Measurements from ENCODE around the gene RIC3. TPM values are rescaled to one million over a fixed set of nuclear protein-coding genes. Genes with fewer than 3 reads are reported as not detected.

Gene RIC3
- polyA plus RNA-seq, 1 donor from 2014 or later: 5.5 TPM

DNA sequence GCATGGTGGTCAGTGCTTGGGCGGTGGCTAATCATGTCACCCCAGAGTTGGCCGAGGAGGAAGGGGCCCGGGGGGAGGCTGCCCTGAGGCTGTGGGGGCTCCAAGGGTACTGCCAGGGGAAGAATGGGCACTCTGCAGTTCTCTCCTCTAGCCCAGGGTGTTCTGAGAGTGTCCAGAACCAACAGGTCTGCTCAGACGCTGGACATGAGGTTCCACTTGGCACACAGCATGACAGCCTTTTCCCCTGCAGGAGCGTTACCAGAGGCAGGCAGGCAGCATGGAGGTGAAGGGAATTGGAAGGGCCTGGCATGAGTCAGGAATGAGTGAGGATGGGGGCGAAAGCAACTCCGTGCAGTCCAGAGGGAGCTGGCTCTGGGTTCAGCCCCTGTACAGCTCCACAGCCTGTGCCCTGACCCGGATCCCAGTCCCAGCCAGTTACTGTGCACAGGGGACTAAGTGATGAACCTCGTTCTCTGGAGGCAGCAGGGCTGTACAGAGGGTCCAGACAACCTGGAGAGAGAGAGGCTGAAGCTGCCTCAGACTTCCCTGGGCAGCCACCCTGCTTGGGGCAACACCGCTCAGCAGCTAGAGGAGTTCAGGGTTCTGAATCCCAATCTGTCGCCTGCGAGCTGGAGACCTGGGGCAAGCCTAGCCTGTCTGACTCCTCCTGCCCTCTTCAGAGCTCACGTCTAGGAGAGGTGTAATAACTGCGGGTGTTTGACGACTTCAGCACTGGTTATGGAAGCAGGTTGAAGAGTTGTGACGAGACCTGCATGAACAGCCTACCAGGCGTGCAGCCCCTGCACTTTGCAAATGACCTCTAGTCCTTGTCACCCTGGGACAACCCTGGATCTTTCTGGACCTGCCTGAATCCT, 102.6 kb downstream of the RIC3 start:
- H3K27ac Mint-ChIP-seq: no peak overlapping the region
- H3K4me3 Mint-ChIP-seq: no peak overlapping the region
- no peaks in the 10 kb centered on the region for H3K36me3 Mint-ChIP-seq
- peaks cover 0 to 6% (median 0%) of the 10 kb centered on the region in 3 donors for H3K9me3 Mint-ChIP-seq
- peaks cover 10% of the 10 kb centered on the region for H3K27me3 Mint-ChIP-seq
- peaks cover 4 to 6% (median 4%) of the 10 kb centered on the region in 3 donors for H3K4me1 Mint-ChIP-seq

DNA sequence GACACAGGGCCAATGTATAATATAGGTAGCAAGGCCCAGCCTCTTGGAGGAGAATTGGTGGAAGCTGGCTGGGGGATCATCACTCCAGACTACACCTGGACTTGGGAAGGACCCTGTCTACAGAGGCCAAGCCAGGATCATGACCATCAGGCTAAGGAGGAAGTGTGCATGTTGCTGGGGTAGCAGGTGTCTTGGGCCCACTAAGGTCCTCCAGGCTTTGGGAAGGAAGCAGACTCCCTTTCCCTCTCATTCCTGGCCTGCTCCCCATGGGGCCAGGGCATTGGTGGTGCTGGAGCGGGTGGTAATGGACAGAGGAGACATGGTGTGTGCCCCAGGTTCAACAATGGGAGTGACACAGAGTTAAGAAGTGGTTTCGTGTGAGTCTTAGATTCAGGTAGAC, 103.8 kb downstream of the RIC3 start:
- Mint-ChIP-seq H3K27me3 (peaks cover 10% of the 10 kb centered on the region), H3K27ac (no peak overlapping the region), H3K36me3 (no peaks in the 10 kb centered on the region), H3K9me3 (peaks cover 0 to 6% (median 0%) of the 10 kb centered on the region in 3 donors), H3K4me1 (no peaks in the 10 kb centered on the region), H3K4me3 (peak overlapping the region in 1 of 4 donors; percentile 48)

DNA sequence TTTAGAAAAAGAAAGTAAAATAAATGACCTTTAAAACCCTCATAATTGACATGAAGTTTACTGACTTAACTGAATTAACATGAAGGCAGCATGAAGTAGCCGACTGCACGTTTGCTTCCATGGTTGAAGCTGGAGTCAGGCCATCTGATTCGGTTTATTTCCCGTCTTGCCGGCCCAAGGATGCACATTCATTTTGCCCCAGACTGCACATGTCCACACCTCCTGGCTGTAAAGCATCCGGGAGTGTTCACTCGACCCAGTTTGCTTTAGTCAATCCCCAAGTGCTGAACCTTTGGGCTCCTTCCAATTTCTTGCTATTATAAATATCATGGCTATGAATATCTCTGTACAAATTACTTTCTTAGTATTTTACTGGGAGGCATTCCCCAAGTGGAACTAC, 105.5 kb downstream of the RIC3 start:
- no peak overlapping the region for H3K4me3 Mint-ChIP-seq
- H3K27ac Mint-ChIP-seq: no peak overlapping the region
- peaks cover 9% of the 10 kb centered on the region for H3K27me3 Mint-ChIP-seq
- peaks cover under 1% of the 10 kb centered on the region for H3K36me3 Mint-ChIP-seq
- H3K4me1 Mint-ChIP-seq: no peaks in the 10 kb centered on the region
- peaks cover 0 to 3% (median 0%) of the 10 kb centered on the region in 3 donors for H3K9me3 Mint-ChIP-seq

DNA sequence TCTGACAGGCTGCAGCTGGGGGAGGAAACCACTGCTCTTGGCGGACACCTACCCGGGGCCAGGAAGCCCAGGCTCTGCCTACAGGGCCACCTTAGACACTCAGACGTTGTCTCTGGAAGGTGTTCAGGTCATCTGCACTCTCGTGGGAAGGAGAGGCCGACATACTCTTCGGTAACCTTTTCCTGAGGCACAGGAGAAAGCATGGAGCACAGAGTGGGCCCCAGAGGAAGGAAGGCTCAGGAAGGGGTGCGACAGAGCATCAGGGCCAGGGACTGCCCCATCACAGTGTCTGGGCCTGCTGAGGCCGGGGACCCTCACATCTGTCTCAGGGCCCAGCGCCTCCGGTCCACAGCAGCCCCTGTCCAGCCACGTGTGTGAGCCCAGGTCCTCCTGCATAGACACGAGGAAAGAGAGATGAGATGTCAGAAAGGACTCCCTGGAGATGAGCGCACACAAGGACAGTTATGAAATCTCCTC, 106.0 kb downstream of the RIC3 start:
- H3K27me3 Mint-ChIP-seq: peaks cover 8% of the 10 kb centered on the region
- H3K4me3 Mint-ChIP-seq: no peak overlapping the region
- peaks cover 2% of the 10 kb centered on the region for H3K36me3 Mint-ChIP-seq
- no peak overlapping the region for H3K27ac Mint-ChIP-seq
- peaks cover 0 to 3% (median 0%) of the 10 kb centered on the region in 3 donors for H3K9me3 Mint-ChIP-seq
- no peaks in the 10 kb centered on the region for H3K4me1 Mint-ChIP-seq

GRCh38 chr11:8061555-8062428, 107.0 kb downstream of the RIC3 start:
- no peak overlapping the region for H3K4me3 Mint-ChIP-seq
- H3K9me3 Mint-ChIP-seq: no peaks in the 10 kb centered on the region
- H3K27ac Mint-ChIP-seq: no peak overlapping the region
- peaks cover 2% of the 10 kb centered on the region for H3K27me3 Mint-ChIP-seq
- H3K36me3 Mint-ChIP-seq: peaks cover 2% of the 10 kb centered on the region
- H3K4me1 Mint-ChIP-seq: no peaks in the 10 kb centered on the region

GRCh38 chr11:8060801-8061554, 107.8 kb downstream of the RIC3 start:
- no peak overlapping the region for H3K27ac Mint-ChIP-seq
- no peaks in the 10 kb centered on the region for H3K9me3 Mint-ChIP-seq
- H3K4me1 Mint-ChIP-seq: no peaks in the 10 kb centered on the region
- peaks cover 2% of the 10 kb centered on the region for H3K36me3 Mint-ChIP-seq
- H3K27me3 Mint-ChIP-seq: peaks cover 2% of the 10 kb centered on the region
- no peak overlapping the region for H3K4me3 Mint-ChIP-seq

GRCh38 chr11:8060146-8060719, 108.6 kb downstream of the RIC3 start:
- Mint-ChIP-seq H3K27me3 (peaks cover 2% of the 10 kb centered on the region), H3K4me3 (no peak overlapping the region), H3K9me3 (no peaks in the 10 kb centered on the region), H3K27ac (no peak overlapping the region), H3K36me3 (peaks cover 2% of the 10 kb centered on the region), H3K4me1 (no peaks in the 10 kb centered on the region)

- Mint-ChIP-seq H3K36me3 (peaks cover 2% of the 10 kb centered on the region), H3K9me3 (no peaks in the 10 kb centered on the region), H3K27ac (no peak overlapping the region), H3K4me1 (no peaks in the 10 kb centered on the region), H3K4me3 (no peak overlapping the region), H3K27me3 (peaks cover 2% of the 10 kb centered on the region)
Measured at GRCh38 chr11:8059571-8060011, 109.2 kb downstream of the RIC3 start.

DNA sequence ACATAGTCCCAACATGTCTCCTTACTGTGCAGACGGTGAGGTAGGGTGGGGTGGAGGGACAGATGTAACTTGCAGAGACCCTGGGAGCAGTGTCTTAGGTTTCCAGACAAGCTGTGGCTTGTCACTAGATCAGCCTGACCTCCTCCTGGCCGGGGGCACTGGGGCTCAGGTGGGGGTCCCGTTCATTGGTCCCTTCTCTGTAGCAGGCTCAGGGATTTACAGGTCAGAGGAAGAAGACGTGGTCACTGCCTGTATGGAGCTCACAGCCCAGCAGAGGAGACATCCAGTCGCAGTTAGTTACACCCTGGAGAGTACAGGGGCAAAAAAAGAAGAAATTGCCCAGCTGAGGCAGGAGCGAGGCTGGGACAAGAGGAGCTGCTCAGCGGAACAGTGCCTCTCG, 109.8 kb downstream of the RIC3 start:
- Mint-ChIP-seq H3K27me3 (peaks cover 4% of the 10 kb centered on the region), H3K4me1 (no peaks in the 10 kb centered on the region), H3K9me3 (no peaks in the 10 kb centered on the region), H3K27ac (no peak overlapping the region), H3K4me3 (no peak overlapping the region), H3K36me3 (peaks cover 2% of the 10 kb centered on the region)

- H3K4me1 Mint-ChIP-seq: no peaks in the 10 kb centered on the region
- peaks cover 4% of the 10 kb centered on the region for H3K27me3 Mint-ChIP-seq
- H3K4me3 Mint-ChIP-seq: no peak overlapping the region
- peaks cover 2% of the 10 kb centered on the region for H3K36me3 Mint-ChIP-seq
- H3K9me3 Mint-ChIP-seq: no peaks in the 10 kb centered on the region
- no peak overlapping the region for H3K27ac Mint-ChIP-seq
Measured at GRCh38 chr11:8058216-8058615, 110.6 kb downstream of the RIC3 start.

- no peak overlapping the region for H3K27ac Mint-ChIP-seq
- H3K4me1 Mint-ChIP-seq: no peaks in the 10 kb centered on the region
- no peak overlapping the region for H3K4me3 Mint-ChIP-seq
- H3K9me3 Mint-ChIP-seq: no peaks in the 10 kb centered on the region
- H3K36me3 Mint-ChIP-seq: peaks cover 2% of the 10 kb centered on the region
- H3K27me3 Mint-ChIP-seq: peaks cover 3% of the 10 kb centered on the region
Measured at GRCh38 chr11:8056810-8057463, 111.9 kb downstream of the RIC3 start.

Measured in IgD-negative memory B cell (primary cell).